Heart left ventricle (tissue), 16 donors: ENCODE measurements around the gene IDI2. TPM values are rescaled to one million over a fixed set of nuclear protein-coding genes. Genes with fewer than 3 reads are reported as not detected.

Experiments
- ATAC-seq, 4 donors: fragments of 200-7000 bp; cut with Tn5 transposase; one replicate each; pipeline ENCODE4 v1.9.1; 2020 to 2022; ENCODE audit warnings: moderate library complexity in 4 of 4, mild to moderate bottlenecking in 3 of 4, moderate number of reproducible peaks in 1 of 4
- DNase-seq, 5 donors: peaks; one replicate each; pipeline ENCODE4 v3.0.0-alpha.2; 2020
- H3K27ac ChIP-seq, 12 donors: fragments of 200-600 bp; sonication (generic) in 4 of 12; one replicate each; pipeline versions ENCODE4 v1.5.0 to v1.8.0; 2016 to 2022; ENCODE audit warnings: mild to moderate bottlenecking in 2 of 12
- H3K27me3 ChIP-seq, 9 donors: fragments of 200-600 bp; sonication (generic) in 2 of 9; one replicate each; pipeline versions ENCODE4 v1.5.1 to v1.8.0; 2016 to 2022; ENCODE audit warnings: mild to moderate bottlenecking in 3 of 9
- H3K36me3 ChIP-seq, 9 donors: fragments of 200-600 bp; sonication (generic) in 2 of 9; one replicate each; pipeline versions ENCODE4 v1.5.0 to v1.8.0; 2018 to 2022; ENCODE audit warnings: mild to moderate bottlenecking in 2 of 9
- H3K4me1 ChIP-seq, 12 donors: fragments of 200-600 bp; sonication (generic) in 4 of 12; one replicate each; pipeline versions ENCODE4 v1.5.0 to v1.8.0; 2016 to 2022; ENCODE audit warnings: mild to moderate bottlenecking in 3 of 12
- H3K4me3 ChIP-seq, 12 donors: fragments of 200-600 bp; sonication (generic) in 4 of 12; one replicate each; pipeline versions ENCODE4 v1.5.0 to v1.8.0; 2017 to 2022; ENCODE audit warnings: mild to moderate bottlenecking in 9 of 12, moderate library complexity in 4 of 12
- H3K9me3 ChIP-seq, 12 donors: fragments of 200-600 bp; sonication (generic) in 4 of 12; one replicate each; pipeline versions ENCODE4 v1.5.0 to v1.8.0; 2016 to 2022; ENCODE audit warnings: mild to moderate bottlenecking in 1 of 12
- CTCF ChIP-seq, 12 donors: fragments of 200-600 bp; sonication (generic) in 4 of 12; IDR thresholded peaks; one replicate each; pipeline versions ENCODE4 v1.5.0 to v1.8.0; 2018 to 2022; ENCODE audit warnings: antibody characterized with exemption in 12 of 12, mild to moderate bottlenecking in 5 of 12
- POLR2A ChIP-seq, 2 donors: fragments of 450-650 bp; IDR thresholded peaks; one replicate each; pipeline ENCODE4 v1.6.1; 2017; ENCODE audit warnings: antibody characterized with exemption in 2 of 2, mild to moderate bottlenecking in 2 of 2, moderate library complexity in 2 of 2
- WGBS, 4 donors: extraction: QIAGEN DNeasy Blood & Tissue Kit in 2 of 4; methylation state at CpG; one replicate each; pipeline versions ENCODE4 v1.1.5 to v1.1.7; 2013 to 2018; 5-methylcytosine and 5-hydroxymethylcytosine counted together
- intact Hi-C, 10 donors: fragments of 100-400 bp; cut with DNase I; formaldehyde crosslinking; loops; one replicate each; pipeline versions ENCODE4 v1.11.1 to v1.14.2; 2022
- polyA plus RNA-seq, 2 donors: library from polyadenylated mRNA; stranded (reverse); fragments of 200-250 nt; gene quantifications; one replicate each; pipeline ENCODE4 v1.2.3, GENCODE V29; 2013
- total RNA-seq, 9 donors: library from RNA; depleted of rRNA in 2 of 9; stranded (reverse); fragments of >200 nt in 2 of 9; fragmentation: NEBNext Ultra II Directional in 3 of 9; extraction: Animal tissue kit (Norgen Biotek cat#: 25700) in 3 of 9; gene quantifications; one replicate each; pipeline versions ENCODE4 v1.1.0 to v1.2.4, GENCODE V29; 2016 to 2023
- donor health status: ischemic (EF 13 %, LVEDD 7.1; RV severe dilation, severe dysfunction).
- donor health status: healthy with polysubstance abuse.
- donor health status: DM: no; HTN: yes; CAD: no.
- donor health status: DM: no; HTN: no; CAD: no.
- donor health status: ischemic (EF 25% LVEDD 6.9; RV normal size, moderate dysfunction).
- donor health status: ischemic (EF 25% LVEDD 5.7; RV mildly dilated, moderate dysfunction).
- donor health status: healthy.
- donor health status: DM: yes; HTN: yes; CAD: no.
- donor health status: ischemic (EF 35%, LVEDD 5.7; RV mildly dilated, moderate dysfunction).
- donor health status: nonischemic (EF 11% LVEDD 7.7; RV severe dilation, severe dysfunction).
- donor health status: DM: yes; HTN: yes; CAD: no.
- donor health status: PGD.
- donor health status: ischemic (EF 29% LVEDD 5.4; RV normal size, mild dysfunction).
- donor health status: nonischemic (EF 23%, LVEDD 6.1; RV moderate dilation, normal function).

IDI2 gene
- total and polyA plus RNA-seq, 11 donors, result 0.18 to 0.72 (median 0.28) TPM; not detected in 4

GRCh38 chr10:1006573-1006972, 19.1 kb downstream of the IDI2 start:
- Histone ChIP-seq H3K9me3 (peaks cover 0 to 20% (median 11%) of the 10 kb centered on the region in 12 donors), H3K4me3 (no peak overlapping the region), H3K27me3 (no peaks in the 10 kb centered on the region), H3K36me3 (peaks cover 0 to 100% (median 97%) of the 10 kb centered on the region in 9 donors), H3K4me1 (no peaks in the 10 kb centered on the region), H3K27ac (no peak overlapping the region)
- DNase-seq, result no peak
- intact Hi-C loops, result no loop called here
- 93 to 96% (median 94%) methylated on average over 9 of the region's 9 CpGs for WGBS, 4 donors
- TF ChIP-seq POLR2A (IDR thresholded peaks at IDR 0.05) (no peak), CTCF (IDR thresholded peaks at IDR 0.05) (no peak)
- no peak for ATAC-seq

GRCh38 chr10:1003884-1004670, 21.6 kb downstream of the IDI2 start:
- WGBS, 4 donors, result 98 to 100% (median 98%) methylated on average over 6 to 9 of the region's 9 CpGs
- Histone ChIP-seq H3K27me3 (no peaks in the 10 kb centered on the region), H3K36me3 (peaks cover 0 to 100% (median 100%) of the 10 kb centered on the region in 9 donors), H3K4me1 (no peaks in the 10 kb centered on the region), H3K4me3 (no peak overlapping the region), H3K27ac (no peak overlapping the region), H3K9me3 (peaks cover 0 to 21% (median 11%) of the 10 kb centered on the region in 12 donors)
- intact Hi-C loops, result no loop called here
- TF ChIP-seq CTCF (IDR thresholded peaks at IDR 0.05) (no peak), POLR2A (IDR thresholded peaks at IDR 0.05) (no peak)
- peak in 1 of 4 donors; percentile 27 for ATAC-seq
- DNase-seq, result no peak

GRCh38 chr10:1002425-1003006, 23.1 kb downstream of the IDI2 start:
- DNase-seq (no peak), ATAC-seq (no peak)
- intact Hi-C loops, result no loop called here
- Histone ChIP-seq H3K4me1 (no peaks in the 10 kb centered on the region), H3K9me3 (peaks cover 0 to 21% (median 11%) of the 10 kb centered on the region in 12 donors), H3K4me3 (no peak overlapping the region), H3K27ac (no peak overlapping the region), H3K27me3 (no peaks in the 10 kb centered on the region), H3K36me3 (peaks cover 0 to 100% (median 100%) of the 10 kb centered on the region in 9 donors)
- 98 to 99% (median 98%) methylated on average over 5 of the region's 5 CpGs for WGBS, 4 donors
- TF ChIP-seq CTCF (IDR thresholded peaks at IDR 0.05) (no peak), POLR2A (IDR thresholded peaks at IDR 0.05) (no peak)

- Histone ChIP-seq H3K4me1 (no peaks in the 10 kb centered on the region), H3K27me3 (no peaks in the 10 kb centered on the region), H3K27ac (no peak overlapping the region), H3K36me3 (peaks cover 0 to 100% (median 98%) of the 10 kb centered on the region in 9 donors), H3K9me3 (peaks cover 0 to 9% (median 6%) of the 10 kb centered on the region in 12 donors), H3K4me3 (no peak overlapping the region)
- 85 to 91% (median 88%) methylated on average over 19 of the region's 19 CpGs for WGBS, 4 donors
- intact Hi-C loops, result no loop called here
- ATAC-seq (no peak), DNase-seq (no peak)
- no peak for TF ChIP-seq CTCF (IDR thresholded peaks at IDR 0.05)
Observed at GRCh38 chr10:997266-998022, 28.2 kb downstream of the IDI2 start.
